Fibroblast of skin of abdomen (primary cell): ENCODE measurements around the gene GOLGA3. TPM values are rescaled to one million over a fixed set of nuclear protein-coding genes. Genes with fewer than 3 reads are reported as not detected.
"Not testable (repeated sequence)": the region's sequence is repeated elsewhere in the genome, so short reads cannot be mapped to it uniquely, and the experiment has no call there.

ENCODE experiments used
- DNase-seq: peaks from one replicate; pipeline ENCODE4 v3.0.0-alpha.2; 2013
- polyA plus RNA-seq, 2 experiments: library from polyadenylated mRNA; unstranded; fragments of 120-200 nt; gene quantifications; one replicate each; pipeline ENCODE4 v1.2.1, GENCODE V29; 2013; ENCODE audit not compliant: insufficient read length in 2 of 2

Gene GOLGA3, protein sequence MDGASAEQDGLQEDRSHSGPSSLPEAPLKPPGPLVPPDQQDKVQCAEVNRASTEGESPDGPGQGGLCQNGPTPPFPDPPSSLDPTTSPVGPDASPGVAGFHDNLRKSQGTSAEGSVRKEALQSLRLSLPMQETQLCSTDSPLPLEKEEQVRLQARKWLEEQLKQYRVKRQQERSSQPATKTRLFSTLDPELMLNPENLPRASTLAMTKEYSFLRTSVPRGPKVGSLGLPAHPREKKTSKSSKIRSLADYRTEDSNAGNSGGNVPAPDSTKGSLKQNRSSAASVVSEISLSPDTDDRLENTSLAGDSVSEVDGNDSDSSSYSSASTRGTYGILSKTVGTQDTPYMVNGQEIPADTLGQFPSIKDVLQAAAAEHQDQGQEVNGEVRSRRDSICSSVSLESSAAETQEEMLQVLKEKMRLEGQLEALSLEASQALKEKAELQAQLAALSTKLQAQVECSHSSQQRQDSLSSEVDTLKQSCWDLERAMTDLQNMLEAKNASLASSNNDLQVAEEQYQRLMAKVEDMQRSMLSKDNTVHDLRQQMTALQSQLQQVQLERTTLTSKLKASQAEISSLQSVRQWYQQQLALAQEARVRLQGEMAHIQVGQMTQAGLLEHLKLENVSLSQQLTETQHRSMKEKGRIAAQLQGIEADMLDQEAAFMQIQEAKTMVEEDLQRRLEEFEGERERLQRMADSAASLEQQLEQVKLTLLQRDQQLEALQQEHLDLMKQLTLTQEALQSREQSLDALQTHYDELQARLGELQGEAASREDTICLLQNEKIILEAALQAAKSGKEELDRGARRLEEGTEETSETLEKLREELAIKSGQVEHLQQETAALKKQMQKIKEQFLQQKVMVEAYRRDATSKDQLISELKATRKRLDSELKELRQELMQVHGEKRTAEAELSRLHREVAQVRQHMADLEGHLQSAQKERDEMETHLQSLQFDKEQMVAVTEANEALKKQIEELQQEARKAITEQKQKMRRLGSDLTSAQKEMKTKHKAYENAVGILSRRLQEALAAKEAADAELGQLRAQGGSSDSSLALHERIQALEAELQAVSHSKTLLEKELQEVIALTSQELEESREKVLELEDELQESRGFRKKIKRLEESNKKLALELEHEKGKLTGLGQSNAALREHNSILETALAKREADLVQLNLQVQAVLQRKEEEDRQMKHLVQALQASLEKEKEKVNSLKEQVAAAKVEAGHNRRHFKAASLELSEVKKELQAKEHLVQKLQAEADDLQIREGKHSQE (N-terminal part only)
- 45.1 TPM for polyA plus RNA-seq (2013, experiment 1 of 2; ENCODE audit: insufficient read length)
- 49.0 TPM for polyA plus RNA-seq (2013, experiment 2 of 2; ENCODE audit: insufficient read length)

DNA sequence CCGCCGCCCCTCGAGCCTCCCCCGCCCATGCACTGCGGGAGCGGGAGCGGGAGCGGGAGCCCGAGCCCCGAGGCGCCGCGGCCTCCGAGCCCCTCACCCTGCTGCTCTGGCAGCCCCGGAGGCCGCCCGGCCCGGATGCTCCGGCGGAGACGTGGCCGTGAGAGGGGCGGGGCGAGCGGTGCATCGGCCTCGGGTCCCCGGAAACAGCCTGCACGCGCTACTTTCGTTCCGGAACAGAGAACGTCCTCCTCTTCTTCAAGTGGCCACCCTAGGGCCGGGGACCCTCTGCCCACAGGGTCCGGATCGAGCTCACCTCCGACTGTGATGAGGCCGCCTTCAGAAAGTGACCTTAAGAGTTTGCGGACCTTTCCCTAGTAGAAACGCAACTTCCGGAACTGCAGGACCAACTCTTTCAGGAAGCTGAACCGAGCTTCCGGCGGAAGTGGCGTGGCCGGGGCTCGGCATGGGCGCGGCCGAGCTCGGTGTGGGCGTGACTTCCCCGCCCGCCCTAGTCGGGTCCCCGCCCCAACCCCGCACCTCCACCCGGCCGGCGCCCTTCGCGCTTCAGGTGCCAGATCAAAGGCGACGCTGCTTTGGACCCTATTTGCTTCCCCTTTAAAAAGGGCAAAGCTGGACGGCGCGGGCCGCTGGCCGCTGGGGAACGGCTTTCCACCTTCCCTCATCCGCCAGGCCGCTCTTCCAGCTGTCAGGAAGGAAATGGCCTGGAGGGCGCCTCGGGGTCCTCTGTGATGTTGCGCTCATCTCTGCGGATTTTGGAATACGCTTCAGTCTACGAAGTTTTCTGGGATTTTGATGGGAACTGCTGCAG is at the start of gene GOLGA3:
TSS of gene GOLGA3 (minus strand) at position 164 of the 829 bp plus-strand sequence. CDS start 6,741 bp downstream, outside the sequence.
- DNase-seq, result peak; percentile 95

DNA sequence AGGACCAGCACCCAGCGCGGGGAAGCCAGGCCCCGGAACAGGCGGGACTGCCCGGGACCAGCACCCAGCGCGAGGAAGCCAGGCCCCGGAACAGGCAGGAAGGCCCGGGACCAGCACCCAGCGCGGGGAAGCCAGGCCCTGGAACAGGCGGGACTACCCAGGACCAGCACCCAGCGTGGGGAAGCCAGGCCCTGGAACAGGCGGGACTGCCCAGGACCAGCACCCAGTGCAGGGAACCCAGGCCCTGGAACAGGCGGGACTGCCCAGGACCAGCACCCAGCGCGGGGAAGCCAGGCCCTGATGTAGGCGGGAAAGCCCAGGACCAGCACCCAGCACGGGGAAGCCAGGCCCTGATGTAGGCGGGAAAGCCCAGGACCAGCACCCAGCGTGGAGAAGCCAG is 46.0 kb upstream of the GOLGA3 start:
- DNase-seq, result not testable (repeated sequence)

GRCh38 chr12:132874175-132874574 is 45.5 kb upstream of the GOLGA3 start:
- no peak for DNase-seq

DNA sequence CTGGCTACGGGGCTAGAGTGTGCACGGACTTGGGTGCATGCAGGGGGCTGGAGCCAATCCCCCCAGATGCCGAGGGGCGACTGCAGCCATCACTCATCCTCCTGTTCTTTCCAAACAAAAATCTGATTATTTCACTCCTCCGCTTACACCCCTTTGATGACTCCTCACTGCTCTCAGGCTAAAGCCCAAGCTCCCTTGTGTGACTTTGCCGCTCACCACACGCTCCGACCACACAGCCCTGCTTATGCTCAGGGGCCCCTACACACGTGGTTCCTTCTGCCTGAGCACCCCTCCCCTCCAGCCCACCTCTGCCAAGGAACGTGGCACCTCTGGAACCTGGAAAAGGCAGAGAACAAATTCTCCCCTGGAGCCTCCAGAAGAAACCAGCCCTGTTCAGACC is 45.1 kb upstream of the GOLGA3 start:
- DNase-seq, result no peak

- no peak for DNase-seq
Measured at GRCh38 chr12:132872975-132873421, 44.3 kb upstream of the GOLGA3 start.

DNA sequence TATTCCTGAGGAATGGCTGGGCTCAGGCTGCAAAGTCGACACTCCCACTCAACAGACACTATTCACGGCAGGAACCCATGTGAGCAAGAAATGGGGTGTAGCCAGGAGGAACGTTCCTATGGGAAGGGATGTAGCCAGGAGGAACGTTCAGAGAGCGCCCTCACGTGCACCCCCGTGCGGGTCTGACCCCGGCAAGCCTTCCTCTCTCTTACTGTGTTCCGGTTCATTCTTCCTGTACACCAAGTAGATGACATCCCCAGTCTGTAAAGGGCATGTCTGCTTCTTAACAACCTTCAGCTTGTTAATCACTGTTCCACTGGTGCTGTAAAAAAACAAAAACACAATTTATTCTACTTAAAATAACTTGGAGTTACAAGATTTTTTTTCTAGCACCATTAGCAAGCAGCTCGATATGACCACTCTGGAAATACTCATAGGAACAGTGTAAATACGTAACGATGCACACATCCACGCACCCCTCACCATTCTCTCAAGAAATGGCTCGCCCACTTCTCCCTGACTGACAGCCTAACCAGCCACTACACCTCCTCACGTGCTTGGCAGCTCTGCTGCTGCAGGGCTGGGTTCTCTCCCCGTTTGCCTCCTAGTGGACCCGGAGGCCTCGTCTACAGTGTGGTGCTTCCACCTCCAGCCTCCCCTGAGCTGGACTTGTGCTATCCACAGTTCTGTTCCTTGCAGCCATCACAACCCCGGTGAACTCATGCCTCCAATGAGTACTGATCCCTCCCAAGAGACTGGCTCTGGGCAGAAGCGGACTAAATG is 43.6 kb upstream of the GOLGA3 start:
- no peak for DNase-seq

DNA sequence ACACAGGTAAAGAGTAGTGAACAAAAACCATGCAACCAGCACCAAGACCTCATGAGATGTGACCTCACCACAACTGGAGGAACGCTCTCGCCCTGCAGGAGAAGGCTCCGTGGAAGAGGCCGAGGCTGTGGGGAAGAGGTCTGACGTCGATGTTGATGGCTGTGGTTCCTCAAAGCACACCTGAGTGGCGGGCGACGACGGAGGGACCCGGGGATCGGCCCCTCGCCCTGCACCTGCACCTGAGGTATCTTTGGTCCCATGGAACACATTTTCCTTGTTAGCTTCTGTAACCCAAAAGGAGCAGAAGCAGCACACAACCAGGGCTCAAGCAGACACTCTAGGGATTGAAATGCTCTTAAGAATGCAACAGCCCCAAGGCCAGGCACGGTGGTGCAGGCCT is 40.9 kb upstream of the GOLGA3 start:
- DNase-seq, result no peak

GRCh38 chr12:132866251-132866828 is 37.7 kb upstream of the GOLGA3 start:
- DNase-seq, result peak; percentile 57

- DNase-seq, result no peak
Measured at GRCh38 chr12:132861558-132861957, 32.9 kb upstream of the GOLGA3 start.

GRCh38 chr12:132858718-132859266 is 30.1 kb upstream of the GOLGA3 start:
- DNase-seq, result no peak

DNA sequence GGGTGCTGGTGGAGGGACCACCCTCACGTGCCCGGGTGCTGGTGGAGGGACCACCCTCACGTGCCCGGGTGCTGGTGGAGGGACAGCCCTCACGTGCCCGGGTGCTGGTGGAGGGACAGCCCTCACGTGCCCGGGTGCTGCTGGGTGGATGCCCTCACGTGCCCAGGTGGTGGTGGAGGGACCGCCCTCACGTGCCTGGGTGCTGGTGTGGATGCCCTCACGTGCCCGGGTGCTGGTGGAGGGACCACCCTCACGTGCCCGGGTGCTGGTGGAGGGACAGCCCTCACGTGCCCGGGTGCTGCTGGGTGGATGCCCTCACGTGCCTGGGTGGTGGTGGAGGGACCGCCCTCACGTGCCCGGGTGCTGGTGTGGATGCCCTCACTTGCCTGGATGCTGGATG is 28.4 kb upstream of the GOLGA3 start:
- DNase-seq, result not testable (repeated sequence)

- no peak for DNase-seq
Measured at GRCh38 chr12:132856581-132856980, 27.9 kb upstream of the GOLGA3 start.

GRCh38 chr12:132855211-132855610 is 26.5 kb upstream of the GOLGA3 start:
- not testable (repeated sequence) for DNase-seq

DNA sequence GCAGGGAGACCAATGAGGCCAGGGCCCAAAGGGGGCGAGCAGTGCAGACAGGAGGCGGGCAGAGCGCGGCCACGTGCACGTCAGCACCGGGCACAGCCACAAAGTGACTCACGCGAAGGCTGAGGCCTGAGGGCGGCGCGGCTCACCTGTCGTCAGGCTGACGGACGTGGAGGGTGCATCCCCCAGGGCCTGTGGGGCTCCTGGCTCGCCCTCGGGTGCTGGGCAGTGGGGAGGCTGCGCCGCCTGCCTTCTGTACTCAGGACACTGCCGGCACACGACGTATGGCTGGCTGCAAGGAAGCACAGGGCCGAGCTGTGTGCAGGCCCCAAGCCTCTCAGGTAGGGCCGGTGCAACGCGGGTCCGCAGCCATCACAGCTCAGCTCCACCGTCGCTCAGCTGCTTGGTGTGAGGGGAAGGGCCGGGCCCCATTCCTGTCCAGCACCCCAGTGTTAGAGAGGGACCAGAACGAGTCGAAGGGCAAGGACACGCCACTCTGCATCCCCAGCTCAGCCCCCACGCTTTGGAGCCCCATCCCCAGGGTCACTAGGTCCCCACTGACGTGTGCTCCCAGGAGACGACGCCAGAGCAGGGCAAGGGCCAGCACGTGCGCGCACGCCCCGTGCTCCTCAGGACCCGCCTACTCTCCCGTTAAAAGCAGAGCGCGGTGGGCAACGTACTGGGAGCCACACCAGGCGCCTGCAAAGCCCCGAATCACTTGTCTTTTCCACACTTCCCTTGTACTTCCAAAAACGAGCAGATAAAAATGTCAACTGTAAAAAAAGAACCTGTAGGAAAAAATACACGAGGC is 24.8 kb upstream of the GOLGA3 start:
- DNase-seq, result no peak

GRCh38 chr12:132852496-132852895 is 23.8 kb upstream of the GOLGA3 start:
- DNase-seq, result no peak

DNA sequence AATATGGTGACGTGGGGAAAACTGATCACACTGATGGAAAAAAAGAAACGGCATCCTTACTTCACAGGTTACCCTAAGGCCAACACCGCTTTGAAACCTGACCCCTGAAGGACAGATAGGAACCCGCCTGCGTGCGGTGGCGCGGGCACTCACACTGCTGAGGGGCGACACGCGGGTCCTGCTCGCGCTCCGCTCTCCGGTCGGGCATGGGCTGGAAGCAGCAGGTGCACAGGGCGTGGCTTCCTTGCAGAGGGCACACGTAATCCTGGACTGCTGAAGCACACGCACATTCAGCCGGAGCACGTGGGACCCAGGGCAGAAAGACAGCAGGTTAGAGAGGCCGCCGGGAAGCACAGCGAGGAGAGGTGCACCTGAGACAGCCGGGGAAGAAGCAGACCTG is 22.8 kb upstream of the GOLGA3 start:
- no peak for DNase-seq

DNA sequence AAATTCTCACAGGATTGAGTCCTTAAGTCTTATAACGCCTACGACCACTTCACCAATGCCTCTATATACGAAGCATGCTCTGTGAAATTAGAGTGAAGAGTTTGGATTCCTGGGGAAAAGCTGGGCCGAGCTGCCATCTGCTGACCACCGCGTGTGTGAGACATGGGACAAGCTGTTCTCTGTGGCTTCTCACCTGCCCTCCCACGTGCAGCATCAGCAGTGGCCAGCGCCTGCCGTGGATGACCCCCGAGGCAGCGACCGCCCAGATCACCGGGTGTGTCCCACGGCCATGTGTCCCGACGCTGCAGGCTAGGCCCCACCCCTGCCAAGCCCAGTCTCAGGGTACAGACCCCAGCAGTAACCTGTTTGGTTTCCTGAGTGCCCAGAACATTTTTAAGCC is 21.6 kb upstream of the GOLGA3 start:
- DNase-seq, result no peak

DNA sequence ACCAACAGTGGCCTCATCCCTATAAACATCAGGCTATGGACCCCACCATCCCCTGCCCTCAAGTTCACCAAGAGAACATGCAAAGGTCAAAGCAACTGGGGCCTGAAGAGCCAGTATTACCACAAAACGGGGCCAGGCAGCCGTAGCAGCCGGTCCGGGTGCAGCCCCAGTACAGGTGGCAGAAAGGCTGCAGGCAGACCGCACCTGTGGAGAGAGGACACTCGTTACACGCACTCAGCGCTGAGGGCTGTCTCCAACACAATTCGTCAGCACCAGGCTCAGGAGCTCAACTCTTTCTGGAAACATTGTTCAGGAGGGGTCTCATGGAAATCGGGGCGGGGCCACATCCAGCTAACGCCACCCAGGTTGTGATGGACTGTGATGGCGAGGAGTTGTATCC is 19.9 kb upstream of the GOLGA3 start:
- DNase-seq, result no peak
